ENCODE measurements around the gene SEMA6D.

The SEMA6D gene

GRCh38 chr15:47819158-47819557, 101.9 kb downstream of the SEMA6D start:
- DNase-seq (ENCODE audit: low spot score) = no peak
- TF ChIP-seq CTCF (IDR thresholded peaks at IDR 0.05; ENCODE audit: extremely low read depth, missing control alignments) = no peak

DNA sequence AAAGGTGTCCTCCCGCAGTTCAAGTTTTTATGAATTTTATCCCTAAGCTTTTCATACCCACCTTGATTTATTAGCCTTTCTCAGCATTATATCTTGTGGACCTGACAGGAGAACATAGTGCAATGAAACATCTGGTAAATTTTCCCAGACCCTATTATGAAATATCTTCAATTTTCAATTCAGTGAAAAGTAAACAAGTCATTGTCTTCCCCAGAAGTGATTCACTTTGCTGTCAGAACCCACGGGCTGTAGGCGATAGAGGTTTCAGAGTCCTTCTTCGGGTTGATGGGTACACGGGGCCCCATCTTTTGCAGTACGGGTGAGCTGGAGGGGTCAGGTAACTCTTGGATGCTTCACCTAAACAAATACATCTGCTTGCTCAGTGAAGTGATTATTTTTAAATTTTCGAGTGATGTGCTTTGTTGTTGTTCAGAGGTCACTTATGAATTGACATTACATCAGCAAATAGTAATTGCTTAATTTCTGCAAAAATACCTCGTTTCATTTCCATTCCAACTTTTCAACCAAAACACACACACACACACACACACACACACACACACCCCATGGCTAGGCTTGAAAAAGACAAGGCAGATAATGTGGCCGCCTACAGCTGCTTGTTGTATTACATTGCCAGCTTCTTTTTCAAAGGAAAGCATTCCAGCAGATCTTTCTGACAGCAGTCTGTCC, 102.9 kb downstream of the SEMA6D start:
- no peak for DNase-seq (ENCODE audit: low spot score)
- TF ChIP-seq CTCF (IDR thresholded peaks at IDR 0.05; ENCODE audit: extremely low read depth, missing control alignments) = no peak

DNA sequence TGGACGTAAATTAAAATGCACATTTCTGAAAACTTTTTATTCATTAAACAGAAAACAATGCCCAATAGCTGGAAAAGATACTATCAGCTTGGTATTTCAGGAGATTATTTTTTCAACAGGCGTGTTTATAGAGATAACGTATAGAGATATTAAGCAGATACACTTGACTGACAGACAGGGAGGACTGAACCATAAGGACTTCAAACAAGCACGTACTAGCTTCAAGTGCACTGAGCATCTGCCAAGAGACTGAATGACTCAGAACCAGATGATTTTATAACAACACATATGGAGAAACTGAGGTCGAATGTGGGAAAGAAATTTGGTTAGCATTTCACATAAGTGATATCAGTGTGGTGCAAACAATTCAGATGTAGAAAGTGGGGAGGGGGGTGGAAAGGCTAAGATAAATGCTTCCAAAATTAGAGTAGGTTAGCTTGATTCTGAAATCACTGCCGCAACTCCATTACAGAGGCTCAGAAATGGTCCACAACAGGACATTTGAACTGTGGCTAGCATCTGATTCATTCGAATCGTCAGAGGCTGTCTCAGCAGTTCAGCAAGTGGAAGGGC, 103.5 kb downstream of the SEMA6D start:
- no peak for TF ChIP-seq CTCF (IDR thresholded peaks at IDR 0.05; ENCODE audit: extremely low read depth, missing control alignments)

GRCh38 chr15:47822048-47822447, 104.7 kb downstream of the SEMA6D start:
- TF ChIP-seq CTCF (IDR thresholded peaks at IDR 0.05; ENCODE audit: extremely low read depth, missing control alignments) = no peak
- no peak for DNase-seq (ENCODE audit: low spot score)

More for the DNA sequence above, 103.5 kb downstream of the SEMA6D start:
- DNase-seq (ENCODE audit: low spot score) = no peak
